Activated naive CD4-positive, alpha-beta T cell treated with anti-CD3 and anti-CD28 coated beads, Interleukin-2, amount 10 ng/mL, durations not matched to agents 7 days and 5 days (primary cell): Measurements from ENCODE around the gene RMP24.
A peak's percentile ranks its signal among the peaks of the same experiment; 100 is the strongest.
"Not testable (repeated sequence)": the region's sequence is repeated elsewhere in the genome, so short reads cannot be mapped to it uniquely, and the experiment has no call there.

Experiments used
- CTCF ChIA-PET: fragments of 350-600 bp; sonication (Branson Sonifier 250); formaldehyde crosslinking; loops from one replicate; lab custom pipeline; 2021; ENCODE audit warnings: antibody characterized with exemption; lab: Charles Lee
- DNase-seq: peaks from one replicate; pipeline ENCODE4 v3.0.0-alpha.2; 2020
- H3K27ac Mint-ChIP-seq: one replicate; pipeline ENCODE4 v1.8.0; 2021; ENCODE audit warnings: mild to moderate bottlenecking, moderate library complexity, mixed read lengths
- H3K27me3 Mint-ChIP-seq: one replicate; pipeline ENCODE4 v1.8.0; 2021; ENCODE audit warnings: mild to moderate bottlenecking, mixed read lengths
- H3K36me3 Mint-ChIP-seq: one replicate; pipeline ENCODE4 v1.8.0; 2021; ENCODE audit warnings: mixed read lengths
- H3K4me1 Mint-ChIP-seq: one replicate; pipeline ENCODE4 v1.8.0; 2021; ENCODE audit warnings: mixed read lengths
- H3K4me3 Mint-ChIP-seq: one replicate; pipeline ENCODE4 v1.8.0; 2021; ENCODE audit warnings: mild to moderate bottlenecking, moderate library complexity, mixed read lengths
- H3K9me3 Mint-ChIP-seq: one replicate; pipeline ENCODE4 v1.8.0; 2021; ENCODE audit warnings: mixed read lengths

Gene RMP24

DNA sequence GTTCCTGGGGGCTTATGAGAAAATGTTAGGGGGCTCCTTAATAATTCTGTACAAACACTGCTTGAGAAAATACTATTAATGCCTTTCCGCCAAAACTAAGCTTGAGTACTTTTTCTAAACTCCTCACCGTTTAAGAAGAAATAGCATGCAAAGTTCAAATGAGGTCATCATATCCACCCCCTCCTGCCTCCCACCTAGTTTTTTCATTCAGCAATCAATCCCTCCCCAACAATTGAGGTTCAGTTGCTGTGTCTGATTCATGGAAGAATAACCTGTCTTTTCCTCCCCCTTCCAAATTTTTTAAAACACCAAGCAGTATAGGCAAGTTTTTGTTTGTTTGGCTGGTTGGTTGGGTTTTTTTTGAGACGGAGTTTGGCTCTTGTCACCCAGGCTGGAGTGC lies 24.4 kb upstream of the RMP24 start:
- CTCF ChIA-PET, result interaction anchor here (0.7 to 1.0 kb wide), 3 partner anchors 10 to 534 kb away, joined by 3 to 4 read pairs (median 3); no protein-coding TSS in a partner anchor
- H3K27ac Mint-ChIP-seq, result no peak overlapping the region
- H3K36me3 Mint-ChIP-seq, result no peaks in the 10 kb centered on the region
- no peaks in the 10 kb centered on the region for H3K9me3 Mint-ChIP-seq
- H3K27me3 Mint-ChIP-seq, result peaks cover 23% of the 10 kb centered on the region
- no peak overlapping the region for H3K4me3 Mint-ChIP-seq
- peaks cover 3% of the 10 kb centered on the region for H3K4me1 Mint-ChIP-seq
- no peak for DNase-seq

DNA sequence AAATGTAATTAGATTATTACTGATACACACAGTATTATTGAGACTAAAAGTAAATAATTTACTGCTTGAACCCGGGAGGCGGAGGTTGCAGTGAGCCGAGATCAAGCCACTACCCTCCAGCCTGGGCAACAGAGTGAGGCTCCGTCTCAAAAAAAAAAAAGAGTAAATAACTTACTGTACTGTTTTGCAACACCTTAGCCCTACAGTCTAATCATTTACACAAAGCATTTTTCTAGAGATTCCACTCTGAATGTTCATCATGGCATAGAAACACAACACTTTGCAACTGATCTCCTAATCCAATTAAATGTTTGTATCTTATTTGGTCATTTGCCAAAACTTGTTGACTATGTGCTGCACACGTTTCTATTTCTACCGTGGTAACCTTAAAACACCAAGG lies 23.4 kb upstream of the RMP24 start:
- H3K4me3 Mint-ChIP-seq, result no peak overlapping the region
- H3K27ac Mint-ChIP-seq, result no peak overlapping the region
- no peaks in the 10 kb centered on the region for H3K36me3 Mint-ChIP-seq
- H3K9me3 Mint-ChIP-seq, result no peaks in the 10 kb centered on the region
- CTCF ChIA-PET, result interaction anchor here (1.0 to 1.8 kb wide), 3 partner anchors 13 to 192 kb away, joined by 3 to 6 read pairs (median 3); no protein-coding TSS in a partner anchor
- peaks cover 3% of the 10 kb centered on the region for H3K4me1 Mint-ChIP-seq
- no peak for DNase-seq
- H3K27me3 Mint-ChIP-seq, result peaks cover 23% of the 10 kb centered on the region

DNA sequence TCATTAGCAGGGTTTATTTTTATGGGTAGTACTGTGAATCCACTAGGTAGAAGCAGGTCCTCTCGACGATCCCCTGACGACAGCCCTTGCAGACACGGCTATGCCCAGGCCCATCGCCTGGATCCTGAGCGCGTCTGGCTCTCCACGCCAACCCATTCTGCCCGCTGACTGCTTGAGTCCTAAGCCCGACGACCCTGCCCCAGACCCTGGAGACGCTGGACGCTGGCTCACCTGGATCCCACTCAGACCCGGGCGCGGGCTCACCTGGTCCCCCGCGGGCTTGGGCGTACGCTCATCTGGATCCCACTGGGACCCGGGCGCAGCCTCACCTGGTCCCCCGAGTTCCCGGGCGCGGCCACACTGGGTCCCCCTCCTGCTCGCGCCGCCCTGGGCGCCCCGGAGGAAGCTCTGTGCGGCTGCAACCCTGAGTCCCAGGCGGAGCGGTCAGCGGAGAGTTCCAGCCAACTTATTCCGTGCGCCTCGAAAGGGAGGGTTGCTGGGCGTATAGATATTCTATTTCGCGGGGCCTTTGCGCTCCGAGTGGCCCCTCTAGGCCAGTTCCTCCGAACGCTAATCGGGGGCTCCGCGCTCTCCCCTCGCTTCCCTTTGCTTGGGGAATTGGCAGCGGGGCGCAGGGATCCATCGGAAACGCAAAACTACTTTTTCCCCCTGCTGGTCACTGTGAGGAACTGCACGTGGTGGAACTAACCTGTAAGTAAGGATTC lies 22.4 kb upstream of the RMP24 start:
- Mint-ChIP-seq H3K4me3 (peak overlapping the region; percentile 73), H3K9me3 (no peaks in the 10 kb centered on the region), H3K27me3 (peaks cover 23% of the 10 kb centered on the region), H3K36me3 (no peaks in the 10 kb centered on the region), H3K4me1 (peaks cover 3% of the 10 kb centered on the region), H3K27ac (no peak overlapping the region)
- CTCF ChIA-PET, result interaction anchor here (0.6 to 2.4 kb wide), 11 partner anchors 12 to 477 kb away, joined by 3 to 13 read pairs (median 3); no protein-coding TSS in a partner anchor
- peak; percentile 61 for DNase-seq

DNA sequence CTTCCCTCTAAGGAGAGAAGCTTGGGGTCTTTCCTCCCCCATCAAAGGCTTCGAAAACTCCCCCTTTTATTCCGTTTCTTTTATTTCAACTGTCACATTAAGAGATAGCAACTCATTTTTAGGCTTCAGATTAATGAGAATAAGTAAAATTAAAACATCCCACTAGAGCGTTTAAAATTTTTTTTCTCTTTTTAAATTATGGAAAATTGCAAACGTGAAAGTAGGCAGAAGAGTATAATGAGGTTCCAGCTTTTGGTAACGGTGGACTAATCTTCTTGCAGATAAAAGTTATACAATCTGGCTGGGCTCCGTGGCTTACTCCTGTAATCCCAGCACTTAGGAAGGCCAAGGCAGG lies 21.9 kb upstream of the RMP24 start:
- Mint-ChIP-seq H3K27me3 (peaks cover 23% of the 10 kb centered on the region), H3K36me3 (no peaks in the 10 kb centered on the region), H3K4me1 (peaks cover 3% of the 10 kb centered on the region), H3K9me3 (no peaks in the 10 kb centered on the region), H3K27ac (no peak overlapping the region), H3K4me3 (peak overlapping the region; percentile 73)
- no peak for DNase-seq
- CTCF ChIA-PET, result interaction anchor here (0.6 to 2.4 kb wide), 9 partner anchors 14 to 478 kb away, joined by 3 to 13 read pairs (median 4); no protein-coding TSS in a partner anchor

DNA sequence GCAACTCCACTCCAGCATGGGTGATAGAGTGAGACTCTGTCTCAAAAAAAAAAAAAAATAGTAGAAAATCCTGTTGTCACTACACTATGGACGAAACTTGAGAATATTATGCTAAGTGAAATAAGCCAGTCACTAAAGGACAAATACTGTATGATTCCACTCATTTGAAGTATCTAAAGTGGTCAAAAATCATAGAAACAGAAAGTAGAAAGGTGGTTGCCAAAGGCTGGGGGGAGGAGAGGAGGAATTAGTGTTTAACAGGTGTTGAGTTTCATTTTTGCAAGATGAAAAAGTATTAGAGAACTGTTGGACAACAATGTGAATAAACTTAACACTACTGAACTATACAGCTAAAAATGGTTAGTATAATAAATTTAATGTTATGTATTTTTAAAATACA lies 18.8 kb upstream of the RMP24 start:
- no peak overlapping the region for H3K27ac Mint-ChIP-seq
- H3K4me1 Mint-ChIP-seq, result peaks cover 3% of the 10 kb centered on the region
- peaks cover 38% of the 10 kb centered on the region for H3K27me3 Mint-ChIP-seq
- no peaks in the 10 kb centered on the region for H3K36me3 Mint-ChIP-seq
- CTCF ChIA-PET, result no interaction called here
- no peak for DNase-seq
- no peaks in the 10 kb centered on the region for H3K9me3 Mint-ChIP-seq
- no peak overlapping the region for H3K4me3 Mint-ChIP-seq

DNA sequence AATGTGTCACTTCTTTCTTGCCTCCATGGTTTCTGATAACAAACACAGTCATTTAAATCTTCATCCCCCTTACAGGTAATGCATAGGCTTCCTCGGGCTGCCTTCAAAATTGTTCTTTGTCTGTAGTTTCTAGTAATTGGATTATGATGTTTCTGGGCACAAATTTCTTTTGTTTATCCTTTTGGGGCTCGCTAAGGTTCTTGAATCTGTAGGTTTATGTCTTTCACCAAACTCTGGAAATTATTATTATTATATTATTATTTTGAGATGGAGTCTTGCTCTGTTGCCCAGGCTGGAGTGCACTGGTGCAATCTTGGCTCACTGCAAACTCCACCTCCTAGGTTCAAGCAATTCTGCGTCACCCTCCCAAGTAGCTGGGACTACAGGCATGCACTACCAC lies 16.3 kb upstream of the RMP24 start:
- Mint-ChIP-seq H3K4me1 (no peaks in the 10 kb centered on the region), H3K9me3 (no peaks in the 10 kb centered on the region), H3K4me3 (no peak overlapping the region), H3K36me3 (no peaks in the 10 kb centered on the region), H3K27me3 (peaks cover 33% of the 10 kb centered on the region), H3K27ac (no peak overlapping the region)
- CTCF ChIA-PET, result no interaction called here
- DNase-seq, result no peak

DNA sequence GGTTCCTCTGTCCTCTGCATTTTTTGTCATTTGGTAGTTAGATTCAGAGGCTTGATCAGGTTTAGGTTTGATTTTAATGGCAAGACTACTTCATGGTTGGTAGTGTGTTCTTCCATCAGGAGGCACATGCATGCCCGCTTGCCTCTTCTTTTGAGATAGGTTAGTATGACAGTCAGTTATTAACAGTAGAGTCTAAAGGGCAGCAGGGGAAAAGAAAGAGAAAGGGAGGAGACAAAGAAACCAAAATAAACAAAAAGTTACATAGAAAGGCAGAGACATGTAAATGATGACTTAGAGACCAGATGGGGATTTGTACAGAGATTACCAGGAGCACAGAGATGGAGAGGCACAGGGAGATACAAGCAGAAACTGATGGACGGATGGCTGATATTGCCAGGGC lies 10.2 kb upstream of the RMP24 start:
- CTCF ChIA-PET, result interaction anchor here (1.0 kb wide), 1 partner anchor 13 kb away, joined by 3 read pairs; no protein-coding TSS in a partner anchor
- no peak overlapping the region for H3K27ac Mint-ChIP-seq
- H3K9me3 Mint-ChIP-seq, result no peaks in the 10 kb centered on the region
- no peak overlapping the region for H3K4me3 Mint-ChIP-seq
- H3K4me1 Mint-ChIP-seq, result peaks cover 2% of the 10 kb centered on the region
- H3K27me3 Mint-ChIP-seq, result peaks cover 26% of the 10 kb centered on the region
- no peak for DNase-seq
- H3K36me3 Mint-ChIP-seq, result no peaks in the 10 kb centered on the region

DNA sequence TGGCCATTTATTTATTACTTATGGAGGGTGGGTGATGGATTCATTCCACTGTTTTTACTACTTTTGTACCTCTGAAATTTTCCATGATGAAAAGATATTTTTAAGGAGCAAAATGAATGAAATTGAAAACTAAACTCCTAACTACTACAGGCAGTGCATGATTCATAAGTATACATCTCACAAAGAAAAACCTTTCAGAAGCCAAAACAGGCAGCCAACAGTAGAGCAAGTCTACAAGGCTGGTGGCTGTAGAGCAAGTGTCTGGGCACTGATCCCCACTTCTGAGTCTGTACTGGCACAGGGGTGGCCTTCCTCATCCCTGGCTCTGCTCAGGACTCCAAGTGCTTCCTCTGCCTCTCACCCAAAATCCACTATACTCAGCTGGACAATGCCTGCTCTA lies 8.2 kb upstream of the RMP24 start:
- H3K9me3 Mint-ChIP-seq, result no peaks in the 10 kb centered on the region
- no peak for DNase-seq
- H3K4me1 Mint-ChIP-seq, result peaks cover 18% of the 10 kb centered on the region
- H3K36me3 Mint-ChIP-seq, result no peaks in the 10 kb centered on the region
- H3K4me3 Mint-ChIP-seq, result no peak overlapping the region
- peaks cover 13% of the 10 kb centered on the region for H3K27me3 Mint-ChIP-seq
- no peak overlapping the region for H3K27ac Mint-ChIP-seq
- CTCF ChIA-PET, result interaction anchor here (1.2 kb wide), 1 partner anchor 13 kb away, joined by 4 read pairs; no protein-coding TSS in a partner anchor

DNA sequence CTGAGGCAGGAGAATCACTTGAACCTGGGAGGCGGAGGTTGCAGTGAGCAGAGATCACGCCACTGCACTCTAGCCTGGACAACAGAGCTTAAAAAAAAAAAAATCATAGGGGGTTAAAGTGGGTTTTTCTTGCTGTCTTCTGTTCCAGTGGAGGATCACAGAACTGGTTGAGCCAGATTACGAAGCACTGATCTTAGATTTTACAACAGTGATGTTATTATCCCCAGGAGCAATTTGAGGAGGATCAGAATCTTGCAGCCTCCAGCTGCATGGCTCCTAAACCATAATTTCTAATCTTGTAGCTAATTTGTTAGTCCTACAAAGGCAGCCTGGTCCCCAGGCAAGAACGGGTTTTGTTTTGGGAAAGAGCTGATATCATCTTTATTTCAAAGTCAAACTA lies 4.6 kb upstream of the RMP24 start:
- H3K4me3 Mint-ChIP-seq, H3K27me3 Mint-ChIP-seq: not testable (repeated sequence)
- H3K27ac Mint-ChIP-seq, result peak overlapping the region; percentile 15

DNA sequence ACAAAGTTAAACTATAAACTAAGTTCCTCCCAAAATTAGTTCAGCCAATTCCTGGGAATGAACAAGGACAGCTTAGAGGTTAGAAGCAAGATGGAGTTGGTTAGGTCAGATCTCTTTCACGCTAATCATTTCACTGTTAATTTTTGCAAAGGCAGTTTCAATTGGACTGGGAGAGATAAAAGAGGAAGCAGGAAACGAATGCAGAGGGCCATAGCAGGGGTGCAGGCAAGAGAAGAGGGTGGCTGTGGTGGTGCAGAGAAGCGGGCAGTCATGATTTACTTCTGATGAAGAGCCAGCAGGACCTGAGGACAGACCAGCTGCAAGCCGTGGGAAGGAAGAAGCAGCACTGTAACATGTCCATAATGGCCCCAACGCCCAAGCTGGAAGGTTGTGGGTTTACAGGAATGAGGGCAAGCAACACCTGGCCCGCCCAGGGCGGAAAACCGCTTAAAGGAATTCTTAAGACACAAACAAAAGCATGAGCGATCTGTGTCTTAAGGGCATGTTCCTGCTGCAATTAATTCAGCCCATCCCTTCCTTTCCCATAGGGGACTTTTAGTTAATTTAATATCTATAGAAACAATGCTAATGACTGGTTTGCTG lies 4.1 kb upstream of the RMP24 start:
- Mint-ChIP-seq H3K9me3 (no peaks in the 10 kb centered on the region), H3K27ac (peak overlapping the region; percentile 15), H3K4me3 (peak overlapping the region; percentile 5), H3K27me3 (peaks cover 2% of the 10 kb centered on the region), H3K4me1 (peaks cover 44% of the 10 kb centered on the region), H3K36me3 (peaks cover 8% of the 10 kb centered on the region)
- no peak for DNase-seq
- CTCF ChIA-PET, result no interaction called here

More for the DNA sequence above, 4.6 kb upstream of the RMP24 start:
- peaks cover 39% of the 10 kb centered on the region for H3K4me1 Mint-ChIP-seq
- H3K9me3 Mint-ChIP-seq, H3K36me3 Mint-ChIP-seq, DNase-seq: not testable (repeated sequence)
- CTCF ChIA-PET, result interaction anchor here (1.0 kb wide), 1 partner anchor 17 kb away, joined by 4 read pairs; no protein-coding TSS in a partner anchor

DNA sequence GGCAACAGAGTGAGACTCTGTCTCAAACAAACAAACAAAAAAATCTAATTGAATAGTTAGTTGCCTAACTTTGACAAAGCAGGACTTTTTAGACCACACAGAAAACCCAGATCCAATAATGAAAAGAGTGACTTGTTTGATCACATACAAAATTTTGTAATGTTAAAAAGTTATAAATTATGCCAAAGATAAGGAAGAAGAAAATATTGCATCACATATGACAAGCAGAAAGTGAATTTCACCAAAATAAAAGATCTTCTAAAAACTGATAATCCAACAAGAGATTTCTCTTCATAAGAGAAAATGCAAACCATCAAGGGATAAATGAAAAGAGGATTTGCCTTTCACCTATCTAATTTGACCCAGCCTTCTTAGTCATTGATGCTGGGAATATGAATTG lies 2.8 kb upstream of the RMP24 start:
- DNase-seq, result no peak
- H3K4me3 Mint-ChIP-seq, result peak overlapping the region; percentile 23
- H3K27ac Mint-ChIP-seq, result peak overlapping the region; percentile 29
- H3K36me3 Mint-ChIP-seq, result peaks cover 17% of the 10 kb centered on the region
- peaks cover 56% of the 10 kb centered on the region for H3K4me1 Mint-ChIP-seq
- CTCF ChIA-PET, result no interaction called here
- H3K27me3 Mint-ChIP-seq, result no peaks in the 10 kb centered on the region
- H3K9me3 Mint-ChIP-seq, result no peaks in the 10 kb centered on the region

DNA sequence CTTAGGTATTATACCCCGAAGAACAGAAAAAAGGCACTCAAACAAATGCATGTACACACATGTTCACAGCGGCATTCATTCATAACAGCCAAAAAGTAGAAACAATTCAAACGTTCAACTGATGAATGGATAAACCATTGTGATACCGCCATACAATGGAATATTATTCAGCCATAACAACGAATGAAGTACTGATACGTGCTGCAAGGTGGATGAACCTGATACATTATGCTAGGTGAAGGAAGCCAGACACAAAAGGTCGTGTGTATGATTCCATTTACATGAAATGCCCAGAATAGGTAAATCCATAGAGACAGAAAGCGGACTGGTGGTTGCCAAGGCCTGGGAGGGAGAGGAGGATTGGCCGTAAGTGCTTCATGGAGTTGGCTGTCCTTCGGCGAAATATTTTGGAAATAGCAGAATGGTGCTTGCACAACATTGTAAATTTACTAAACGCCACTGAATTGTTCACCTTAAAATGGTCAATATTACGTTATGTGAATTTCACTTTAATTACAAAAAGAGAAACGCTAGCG lies 750 bp upstream of the RMP24 start:
- Mint-ChIP-seq H3K27ac (peak overlapping the region; percentile 99), H3K4me3 (peak overlapping the region; percentile 97), H3K27me3 (no peaks in the 10 kb centered on the region), H3K4me1 (peaks cover 64% of the 10 kb centered on the region), H3K9me3 (no peaks in the 10 kb centered on the region), H3K36me3 (peaks cover 28% of the 10 kb centered on the region)
- CTCF ChIA-PET, result no interaction called here
- DNase-seq, result no peak

DNA sequence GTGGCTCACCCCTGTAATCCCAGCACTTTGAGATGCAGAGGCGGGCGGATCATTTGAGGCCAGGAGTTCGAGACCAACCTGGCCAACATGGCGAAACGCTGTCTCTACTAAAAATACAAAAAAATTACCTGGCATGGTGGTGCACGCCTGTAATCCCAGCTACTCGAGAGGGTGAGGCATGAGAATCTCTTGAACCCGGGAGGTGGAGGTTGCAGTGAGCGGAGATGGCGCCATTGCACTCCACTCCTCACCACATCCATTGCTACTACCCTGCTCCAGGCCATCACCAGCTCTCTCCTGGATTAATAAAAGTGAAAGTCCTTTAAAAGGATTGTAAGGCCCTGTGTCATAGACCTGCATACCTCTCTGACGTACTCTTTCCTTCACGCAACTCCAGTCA lies 1.2 kb downstream of the RMP24 start:
- no peak for DNase-seq
- CTCF ChIA-PET, result no interaction called here
- Mint-ChIP-seq H3K36me3 (peaks cover 43% of the 10 kb centered on the region), H3K4me1 (peaks cover 54% of the 10 kb centered on the region), H3K4me3 (peak overlapping the region; percentile 97), H3K9me3 (no peaks in the 10 kb centered on the region), H3K27me3 (no peaks in the 10 kb centered on the region), H3K27ac (peak overlapping the region; percentile 99)

DNA sequence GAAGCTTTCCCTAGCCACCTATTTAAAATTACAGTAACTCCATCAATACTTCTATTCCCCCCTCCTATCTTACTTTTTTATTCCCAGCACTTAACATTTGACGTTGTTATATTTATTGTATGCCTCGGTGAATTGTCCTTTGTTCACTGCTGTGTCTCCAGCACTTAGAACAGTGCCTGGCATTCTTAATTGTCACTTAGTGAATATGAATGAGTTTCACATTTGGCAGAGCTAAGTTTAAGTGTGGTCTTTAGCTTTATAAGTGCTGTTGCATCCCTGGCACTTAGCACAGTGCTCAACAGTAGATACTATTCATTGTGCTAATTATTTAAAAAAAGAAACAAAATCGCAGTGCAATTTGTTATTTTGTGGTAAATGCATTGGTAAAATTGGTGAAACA lies 1.7 kb downstream of the RMP24 start:
- Mint-ChIP-seq H3K4me3 (peak overlapping the region; percentile 97), H3K36me3 (peaks cover 47% of the 10 kb centered on the region), H3K4me1 (peaks cover 50% of the 10 kb centered on the region), H3K9me3 (no peaks in the 10 kb centered on the region), H3K27ac (peak overlapping the region; percentile 75), H3K27me3 (no peaks in the 10 kb centered on the region)
- CTCF ChIA-PET, result no interaction called here
- DNase-seq, result no peak
